ENCODE results near the gene RNASE4.

The RNASE4 gene

GRCh38 chr14:20686386-20687143 is 2.2 kb downstream of the RNASE4 start:
- Histone ChIP-seq H3K4me3 (ENCODE audit: low read length, poor library complexity, severe bottlenecking) (no peak overlapping the region), H3K9ac (ENCODE audit: low read depth, low read length, poor library complexity, severe bottlenecking) (no peak overlapping the region), H3K9me2 (replicated peaks; ENCODE audit: low read depth, low read length) (no peaks in the 10 kb centered on the region), H3F3A (ENCODE audit: low read depth) (peaks cover 10% of the 10 kb centered on the region), H3K4me2 (ENCODE audit: low read depth, low read length, poor library complexity, severe bottlenecking) (peak overlapping the region; percentile 16), H3K9me3 (ENCODE audit: insufficient read depth, low read depth, low read length) (no peaks in the 10 kb centered on the region), H2AFZ (ENCODE audit: low read length) (no peak overlapping the region), H3K36me3 (ENCODE audit: insufficient read depth, low read length) (no peaks in the 10 kb centered on the region), H3K4me1 (ENCODE audit: insufficient read depth, low read length, poor library complexity, severe bottlenecking) (peaks cover 19% of the 10 kb centered on the region), H4K20me1 (ENCODE audit: insufficient read depth, low read length, poor library complexity, severe bottlenecking) (no peaks in the 10 kb centered on the region), H3K27me3 (ENCODE audit: insufficient read depth, low read length, poor library complexity, severe bottlenecking) (no peaks in the 10 kb centered on the region), H3K79me2 (ENCODE audit: insufficient read depth, low read length) (no peaks in the 10 kb centered on the region)
- no peak for TF ChIP-seq EZH2phosphoT487 (IDR thresholded peaks at IDR 0.05; ENCODE audit: borderline replicate concordance)
- TF ChIP-seq CTCF (conservative IDR thresholded peaks at IDR 0.05; ENCODE audit: low read length) = no peak

GRCh38 chr14:20687362-20688166 is 3.2 kb downstream of the RNASE4 start:
- H4K20me1 ChIP-seq (ENCODE audit: insufficient read depth, low read length, poor library complexity, severe bottlenecking) = no peaks in the 10 kb centered on the region
- no peaks in the 10 kb centered on the region for H3K79me2 ChIP-seq (ENCODE audit: insufficient read depth, low read length)
- peaks cover 19% of the 10 kb centered on the region for H3K4me1 ChIP-seq (ENCODE audit: insufficient read depth, low read length, poor library complexity, severe bottlenecking)
- no peaks in the 10 kb centered on the region for H3K27me3 ChIP-seq (ENCODE audit: insufficient read depth, low read length, poor library complexity, severe bottlenecking)
- H2AFZ ChIP-seq (ENCODE audit: low read length) = no peak overlapping the region
- no peak overlapping the region for H3K4me3 ChIP-seq (ENCODE audit: low read length, poor library complexity, severe bottlenecking)
- no peaks in the 10 kb centered on the region for H3K9me3 ChIP-seq (ENCODE audit: insufficient read depth, low read depth, low read length)
- peaks cover 7% of the 10 kb centered on the region for H3F3A ChIP-seq (ENCODE audit: low read depth)
- no peak overlapping the region for H3K9ac ChIP-seq (ENCODE audit: low read depth, low read length, poor library complexity, severe bottlenecking)
- H3K9me2 ChIP-seq (replicated peaks; ENCODE audit: low read depth, low read length) = no peaks in the 10 kb centered on the region
- no peaks in the 10 kb centered on the region for H3K36me3 ChIP-seq (ENCODE audit: insufficient read depth, low read length)
- TF ChIP-seq CTCF (conservative IDR thresholded peaks at IDR 0.05; ENCODE audit: low read length) = no peak
- no peak for TF ChIP-seq EZH2phosphoT487 (IDR thresholded peaks at IDR 0.05; ENCODE audit: borderline replicate concordance)
- H3K4me2 ChIP-seq (ENCODE audit: low read depth, low read length, poor library complexity, severe bottlenecking) = no peak overlapping the region

- H3K9ac ChIP-seq (ENCODE audit: low read depth, low read length, poor library complexity, severe bottlenecking) = no peak within 1 kb of the TSS
- H3K4me3 ChIP-seq (ENCODE audit: low read length, poor library complexity, severe bottlenecking) = no peak within 1 kb of the TSS
- TF ChIP-seq CTCF (conservative IDR thresholded peaks at IDR 0.05; ENCODE audit: low read length) (no peak), EZH2phosphoT487 (IDR thresholded peaks at IDR 0.05; ENCODE audit: borderline replicate concordance) (no peak)
- no peaks in the 10 kb centered on the region for H3K79me2 ChIP-seq (ENCODE audit: insufficient read depth, low read length)
- no peaks in the 10 kb centered on the region for H4K20me1 ChIP-seq (ENCODE audit: insufficient read depth, low read length, poor library complexity, severe bottlenecking)
- H3K4me2 ChIP-seq (ENCODE audit: low read depth, low read length, poor library complexity, severe bottlenecking) = no peak within 1 kb of the TSS
- H3K4me1 ChIP-seq (ENCODE audit: insufficient read depth, low read length, poor library complexity, severe bottlenecking) = peaks cover 19% of the 10 kb centered on the region
- no peaks in the 10 kb centered on the region for H3K9me2 ChIP-seq (replicated peaks; ENCODE audit: low read depth, low read length)
- no peak within 1 kb of the TSS for H2AFZ ChIP-seq (ENCODE audit: low read length)
- H3F3A ChIP-seq (ENCODE audit: low read depth) = peaks cover 4% of the 10 kb centered on the region
- no peaks in the 10 kb centered on the region for H3K9me3 ChIP-seq (ENCODE audit: insufficient read depth, low read depth, low read length)
- H3K27me3 ChIP-seq (ENCODE audit: insufficient read depth, low read length, poor library complexity, severe bottlenecking) = no peaks in the 10 kb centered on the region
- H3K36me3 ChIP-seq (ENCODE audit: insufficient read depth, low read length) = no peaks in the 10 kb centered on the region
These were observed 3.9 kb downstream of the RNASE4 start, which contains the start of gene ANG for GRCh38 chr14:20688167-20688839. Gene ANG (plus strand): TSS chr14:20688764. CDS start chr14:20693565, 4,801 bp downstream.
